Endometrial microvascular endothelial cells (primary cell): ENCODE data around the gene NKAIN2. TPM values are rescaled to one million over a fixed set of nuclear protein-coding genes. Genes with fewer than 3 reads are reported as not detected.

Source experiments
- in situ Hi-C: cut with HindIII; loops from 2 replicates; pipeline ENCODE4 v1.10.0; 2017; ENCODE audit warnings: low sequenced_read_pairs, low pct_unique_long_range_greater_than_20kb; ENCODE audit errors: inconsistent ontology term
- total RNA-seq: library from RNA; depleted of rRNA; stranded (reverse); fragments of >200 nt; gene quantifications from one replicate; pipeline ENCODE4 v1.2.3, GENCODE V29; 2015; ENCODE audit errors: inconsistent ontology term

NKAIN2 gene
- total RNA-seq, 1 donor from 2014 or later: not detected

GRCh38 chr6:124056407-124057334, 253.0 kb downstream of the NKAIN2 start:
- in situ Hi-C loops: no loop called here

- in situ Hi-C loops: no loop called here
These were observed 253.8 kb downstream of the NKAIN2 start for GRCh38 chr6:124057461-124057860.

GRCh38 chr6:124064317-124065113, 260.9 kb downstream of the NKAIN2 start:
- in situ Hi-C loops: no loop called here

GRCh38 chr6:124066269-124066668, 262.6 kb downstream of the NKAIN2 start:
- in situ Hi-C loops: no loop called here

- in situ Hi-C loops: no loop called here
These were observed 263.4 kb downstream of the NKAIN2 start for GRCh38 chr6:124066946-124067552.

GRCh38 chr6:124069230-124069950, 265.7 kb downstream of the NKAIN2 start:
- in situ Hi-C loops: no loop called here

- in situ Hi-C loops: no loop called here
These were observed 269.4 kb downstream of the NKAIN2 start for GRCh38 chr6:124073021-124073420.

GRCh38 chr6:124073820-124074587, 270.3 kb downstream of the NKAIN2 start:
- in situ Hi-C loops: no loop called here

- in situ Hi-C loops: no loop called here
These were observed 270.9 kb downstream of the NKAIN2 start for GRCh38 chr6:124074606-124075005.

- in situ Hi-C loops: no loop called here
These were observed 272.8 kb downstream of the NKAIN2 start for GRCh38 chr6:124076336-124077048.

GRCh38 chr6:124078169-124078568, 274.5 kb downstream of the NKAIN2 start:
- in situ Hi-C loops: no loop called here

GRCh38 chr6:124080483-124080882, 276.8 kb downstream of the NKAIN2 start:
- in situ Hi-C loops: no loop called here

GRCh38 chr6:124090491-124090890, 286.8 kb downstream of the NKAIN2 start:
- in situ Hi-C loops: no loop called here

GRCh38 chr6:124099520-124099919, 295.9 kb downstream of the NKAIN2 start:
- in situ Hi-C loops: no loop called here

- in situ Hi-C loops: no loop called here
These were observed 306.8 kb downstream of the NKAIN2 start for GRCh38 chr6:124110514-124110913.

- in situ Hi-C loops: no loop called here
These were observed 315.9 kb downstream of the NKAIN2 start for GRCh38 chr6:124119596-124119995.

GRCh38 chr6:124123617-124124209, 320.0 kb downstream of the NKAIN2 start:
- in situ Hi-C loops: no loop called here
